H9 (cell line): ENCODE measurements around the gene TAF3. TPM values are rescaled to one million over a fixed set of nuclear protein-coding genes. Genes with fewer than 3 reads are reported as not detected.

ENCODE experiments used
- DNase-seq: peaks from one replicate; pipeline ENCODE4 v3.0.0-alpha.2; 2017
- H2AFZ ChIP-seq: one replicate; pipeline ENCODE4 v1.6.1; 2013; ENCODE audit warnings: mild to moderate bottlenecking, low read length, control low read depth, moderate library complexity
- H2AK5ac ChIP-seq: 2 replicates; pipeline ENCODE4 v1.6.1; 2013; ENCODE audit warnings: low read length, control low read depth, mixed read lengths; ENCODE audit not compliant: insufficient read length
- H2BK120ac ChIP-seq: one replicate; pipeline ENCODE4 v1.6.1; 2013; ENCODE audit warnings: low read depth, mild to moderate bottlenecking, low read length, control low read depth, inconsistent platforms; ENCODE audit not compliant: poor library complexity, severe bottlenecking
- H2BK12ac ChIP-seq: 2 replicates; pipeline ENCODE4 v1.6.1; 2013; ENCODE audit warnings: low read length, control low read depth, mixed read lengths, low read depth; ENCODE audit not compliant: insufficient read length
- H2BK15ac ChIP-seq: 2 replicates; pipeline ENCODE4 v1.6.1; 2013; ENCODE audit warnings: low read depth, low read length, control low read depth
- H2BK20ac ChIP-seq: one replicate; pipeline ENCODE4 v1.6.1; 2013; ENCODE audit warnings: low read depth, mild to moderate bottlenecking, low read length, control low read depth, inconsistent platforms; ENCODE audit not compliant: poor library complexity, severe bottlenecking
- H2BK5ac ChIP-seq: 2 replicates; pipeline ENCODE4 v1.6.1; 2013; ENCODE audit warnings: low read length, control low read depth, mixed read lengths; ENCODE audit not compliant: insufficient read length
- H3K14ac ChIP-seq: 2 replicates; pipeline ENCODE4 v1.6.1; 2013; ENCODE audit warnings: low read length, control low read depth; ENCODE audit not compliant: insufficient read depth
- H3K18ac ChIP-seq: 2 replicates; pipeline ENCODE4 v1.6.1; 2013; ENCODE audit warnings: low read depth, mild to moderate bottlenecking, mixed read lengths, low read length, control low read depth; ENCODE audit not compliant: insufficient read length
- H3K23ac ChIP-seq: 2 replicates; pipeline ENCODE4 v1.6.1; 2013; ENCODE audit warnings: low read length, control low read depth, mixed read lengths, low read depth; ENCODE audit not compliant: insufficient read length
- H3K23me2 ChIP-seq: 2 replicates; pipeline ENCODE4 v1.6.1; 2013; ENCODE audit warnings: low read depth, mild to moderate bottlenecking, mixed read lengths, low read length, control low read depth; ENCODE audit not compliant: insufficient read length, poor library complexity, severe bottlenecking
- H3K27ac ChIP-seq: 2 replicates; pipeline ENCODE4 v1.5.1; 2013; ENCODE audit warnings: low read length, control low read depth, mixed read lengths, low read depth; ENCODE audit not compliant: insufficient read length
- H3K27me3 ChIP-seq: 2 replicates; pipeline ENCODE4 v1.6.1; 2013; ENCODE audit warnings: low read length, control low read depth, inconsistent platforms; ENCODE audit not compliant: insufficient read depth
- H3K4ac ChIP-seq: 2 replicates; pipeline ENCODE4 v1.6.1; 2013; ENCODE audit warnings: low read depth, mild to moderate bottlenecking, control low read depth, inconsistent platforms, low read length, moderate library complexity
- H3K4me1 ChIP-seq: 2 replicates; pipeline ENCODE4 v1.6.1; 2013; ENCODE audit warnings: low read length, control low read depth, inconsistent platforms; ENCODE audit not compliant: insufficient read depth
- H3K4me2 ChIP-seq: 2 replicates; pipeline ENCODE4 v1.6.1; 2013; ENCODE audit warnings: low read length, control low read depth, mixed read lengths; ENCODE audit not compliant: insufficient read length, insufficient read depth
- H3K56ac ChIP-seq: 2 replicates; pipeline ENCODE4 v1.6.1; 2013; ENCODE audit warnings: low read depth, mild to moderate bottlenecking, mixed read lengths, low read length, control low read depth; ENCODE audit not compliant: insufficient read length
- H3K79me1 ChIP-seq: 2 replicates; pipeline ENCODE4 v1.6.1; 2013; ENCODE audit warnings: low read depth, mild to moderate bottlenecking, moderate library complexity, low read length, control low read depth, inconsistent platforms; ENCODE audit not compliant: insufficient read depth, poor library complexity, severe bottlenecking
- H3K79me2 ChIP-seq: 2 replicates; pipeline ENCODE4 v1.6.1; 2013; ENCODE audit warnings: low read length, control low read depth, inconsistent platforms; ENCODE audit not compliant: insufficient read depth
- H3K9ac ChIP-seq: 2 replicates; pipeline ENCODE4 v1.6.1; 2013; ENCODE audit warnings: low read length, control low read depth, mixed read lengths; ENCODE audit not compliant: insufficient read length; ENCODE audit errors: extremely low read depth
- H3K9me3 ChIP-seq: one replicate; pipeline ENCODE4 v1.6.1; 2013; ENCODE audit warnings: low read depth, low read length, inconsistent platforms; ENCODE audit not compliant: control insufficient read depth
- H3T11ph ChIP-seq: one replicate; pipeline ENCODE4 v1.6.1; 2013; ENCODE audit warnings: mild to moderate bottlenecking, low read length, control low read depth, inconsistent platforms
- H4K20me1 ChIP-seq: one replicate; pipeline ENCODE4 v1.6.1; 2013; ENCODE audit not compliant: control insufficient read depth, insufficient read length, insufficient read depth
- H4K5ac ChIP-seq: 2 replicates; pipeline ENCODE4 v1.6.1; 2013; ENCODE audit warnings: low read depth, mild to moderate bottlenecking, mixed read lengths, low read length, control low read depth; ENCODE audit not compliant: insufficient read length
- H4K8ac ChIP-seq: replicated peaks from 2 replicates; pipeline ENCODE4 v1.6.1; 2013; ENCODE audit warnings: low read length, control low read depth, mixed read lengths, low read depth; ENCODE audit not compliant: insufficient read length
- H4K91ac ChIP-seq: 2 replicates; pipeline ENCODE4 v1.6.1; 2013; ENCODE audit warnings: low read depth, mild to moderate bottlenecking, moderate library complexity, mixed read lengths, low read length, control low read depth; ENCODE audit not compliant: insufficient read length
- H3K27ac Mint-ChIP-seq, 3 experiments: 2 replicates in 2 of 3; 3 replicates in 1 of 3; pipeline ENCODE4 v1.8.0; 2020 to 2021; ENCODE audit warnings: mixed read lengths in 3 of 3, mild to moderate bottlenecking in 1 of 3, moderate library complexity in 1 of 3
- H3K27me3 Mint-ChIP-seq: 2 replicates; pipeline ENCODE4 v1.8.0; 2021; ENCODE audit warnings: low read depth, mild to moderate bottlenecking, moderate library complexity, mixed read lengths
- H3K36me3 Mint-ChIP-seq, 3 experiments: 2 replicates in 2 of 3; 3 replicates in 1 of 3; pipeline ENCODE4 v1.8.0; 2020 to 2021; ENCODE audit warnings: low read depth in 3 of 3, mixed read lengths in 3 of 3; ENCODE audit not compliant: insufficient read depth in 1 of 3
- H3K4me1 Mint-ChIP-seq, 2 experiments: 2 replicates each; pipeline ENCODE4 v1.8.0; 2020; ENCODE audit warnings: mixed read lengths in 2 of 2
- H3K4me3 Mint-ChIP-seq, 2 experiments: 2 replicates in 1 of 2; 3 replicates in 1 of 2; pipeline ENCODE4 v1.8.0; 2020 to 2021; ENCODE audit warnings: mild to moderate bottlenecking in 2 of 2, mixed read lengths in 2 of 2, moderate library complexity in 1 of 2
- H3K9me3 Mint-ChIP-seq, 2 experiments: 2 replicates in 1 of 2; 3 replicates in 1 of 2; pipeline ENCODE4 v1.8.0; 2020; ENCODE audit warnings: mild to moderate bottlenecking in 2 of 2, mixed read lengths in 2 of 2, moderate library complexity in 1 of 2
- CTCF ChIP-seq: fragments of 200-600 bp; sonication (generic); conservative IDR thresholded peaks from 3 replicates; pipeline ENCODE4 v1.8.0; 2021; ENCODE audit warnings: antibody characterized with exemption, mild to moderate bottlenecking
- WGBS: extraction: QIAGEN DNeasy Blood & Tissue Kit; methylation state at CpG from one replicate; pipeline ENCODE4 v1.1.7; 2013; ENCODE audit warnings: missing lambda C conversion rate, low lambda C conversion rate, mixed read lengths; ENCODE audit not compliant: insufficient read length; ENCODE audit errors: extremely low coverage; 5-methylcytosine and 5-hydroxymethylcytosine counted together
- total RNA-seq: library from RNA; stranded (reverse); gene quantifications from 2 replicates; pipeline ENCODE4 v1.2.1, GENCODE V29; 2021

Gene TAF3
- total RNA-seq, 1 experiment from 2014 or later, result 10.2 TPM

- Mint-ChIP-seq H3K4me3 (no peak overlapping the region), H3K9me3 (no peaks in the 10 kb centered on the region), H3K4me1 (no peaks in the 10 kb centered on the region), H3K27ac (no peak overlapping the region), H3K36me3 (peaks cover 38 to 77% (median 69%) of the 10 kb centered on the region in 3 experiments; a peak in 6 of 7 replicates), H3K27me3 (no peaks in the 10 kb centered on the region)
- Histone ChIP-seq H3K27me3 (no peaks in the 10 kb centered on the region), H3K14ac (no peak overlapping the region), H2BK15ac (no peak overlapping the region), H3K56ac (no peak overlapping the region), H4K5ac (no peak overlapping the region), H4K91ac (no peak overlapping the region), H3K4me2 (no peak overlapping the region), H3K4ac (no peak overlapping the region), H3K9ac (no peak overlapping the region), H3K79me2 (no peaks in the 10 kb centered on the region), H4K20me1 (no peaks in the 10 kb centered on the region), H2AK5ac (no peak overlapping the region), H3T11ph (no peak overlapping the region), H3K4me1 (no peaks in the 10 kb centered on the region), H3K23ac (no peak overlapping the region), H3K23me2 (no peaks in the 10 kb centered on the region), H2BK120ac (no peak overlapping the region), H2BK5ac (no peak overlapping the region), H2BK20ac (no peak overlapping the region), H2AFZ (no peak overlapping the region), H4K8ac (no peak overlapping the region), H3K18ac (no peak overlapping the region), H3K79me1 (no peaks in the 10 kb centered on the region), H2BK12ac (no peak overlapping the region), H3K9me3 (no peaks in the 10 kb centered on the region), H3K27ac (no peak overlapping the region)
- WGBS, result no CpG with 5 or more reads among the region's 6 CpGs
- DNase-seq, result no peak
- TF ChIP-seq CTCF, result no peak
Measured at GRCh38 chr10:7804216-7804615, 14.1 kb upstream of the TAF3 start.
